HG03095 (cell line): ENCODE results near the gene SLC25A20.

ENCODE experiments used
- ATAC-seq: cut with Tn5 transposase; IDR thresholded peaks from one replicate; pipeline ENCODE4 v1.9.1; 2021; ENCODE audit warnings: moderate library complexity; ENCODE audit not compliant: unreplicated experiment

The SLC25A20 gene

DNA sequence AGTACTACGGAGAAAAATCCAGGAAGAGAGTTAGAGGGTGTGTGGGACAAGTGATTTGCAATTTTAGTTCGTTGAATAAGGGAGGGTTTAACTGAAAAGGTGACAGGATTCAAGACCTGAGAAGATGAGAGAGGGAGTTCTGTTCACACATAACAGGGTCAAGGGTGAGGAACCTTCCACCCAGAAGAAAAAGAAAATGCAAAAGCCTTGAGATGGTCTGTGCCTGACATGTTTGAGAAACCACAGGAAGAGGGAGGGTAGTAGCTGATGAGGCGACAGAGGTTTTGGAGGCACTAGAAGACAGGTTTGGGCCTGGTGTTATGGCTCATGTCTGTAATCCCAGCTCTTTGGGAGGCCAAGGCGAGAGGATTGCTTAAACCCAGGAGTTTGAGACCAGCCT, 591 bp upstream of the SLC25A20 start:
- ATAC-seq, result no peak

DNA sequence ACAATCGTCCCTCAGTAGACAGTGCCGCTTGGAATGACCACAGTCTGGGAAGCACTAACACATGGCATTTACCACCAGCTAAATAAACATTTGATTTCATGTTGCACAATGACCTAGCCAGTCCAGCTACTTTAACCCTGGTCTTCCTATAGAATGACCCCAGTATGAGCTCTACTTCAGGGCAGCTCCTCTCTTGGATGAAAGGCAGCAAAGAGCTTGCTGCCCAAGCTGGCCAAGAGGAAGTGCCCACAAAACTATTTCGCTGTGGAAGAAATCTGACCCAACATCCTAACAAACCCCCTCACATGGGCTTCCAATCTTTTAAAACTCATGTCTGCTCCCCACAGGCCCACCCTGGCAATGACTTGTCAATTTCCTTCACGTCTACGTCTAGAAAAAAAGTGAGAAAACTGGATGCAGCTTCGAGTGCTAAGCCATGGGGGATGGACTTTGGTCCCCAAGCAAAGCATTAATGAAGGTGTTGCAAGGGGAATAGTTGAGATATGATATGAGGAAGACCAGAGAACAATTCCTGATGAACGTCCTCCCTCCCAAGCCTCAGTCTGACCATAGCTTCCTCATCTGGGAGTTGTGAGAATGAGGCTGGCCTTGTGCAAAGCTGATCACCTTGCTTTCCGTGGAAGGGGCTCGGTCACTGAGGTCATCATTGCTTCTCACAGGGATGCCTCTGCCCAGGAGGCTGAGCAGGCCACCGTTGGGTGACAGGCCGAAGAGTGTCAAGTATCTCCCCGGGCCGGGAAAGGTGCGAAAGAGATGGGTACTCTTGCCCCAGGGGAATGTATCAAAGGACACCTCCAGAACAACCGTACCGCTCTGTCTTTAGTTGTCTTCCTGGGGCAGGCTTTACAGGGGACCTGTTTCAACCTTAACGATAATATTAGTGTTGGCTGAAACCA, 964 bp downstream of the SLC25A20 start:
- peak; percentile 9 for ATAC-seq

DNA sequence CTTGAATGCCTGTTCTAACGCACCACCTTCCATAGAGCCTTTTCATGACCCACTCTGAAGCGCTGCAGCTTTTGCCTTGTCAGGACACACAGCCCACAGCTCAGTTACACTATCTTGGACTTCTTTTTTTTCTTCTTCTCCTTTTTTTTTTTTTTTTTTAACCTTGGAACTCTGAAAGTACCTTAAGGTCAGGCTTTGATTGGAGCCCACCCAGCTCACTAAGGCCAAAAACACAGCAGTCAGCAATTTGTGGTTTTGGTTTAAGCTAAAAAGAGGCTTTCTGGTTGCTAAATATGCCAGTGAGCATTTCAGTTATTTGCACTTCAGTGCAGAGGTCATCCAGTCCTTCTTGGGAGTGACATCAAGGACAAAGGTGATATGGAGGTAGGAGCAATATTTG, 1.7 kb downstream of the SLC25A20 start:
- ATAC-seq, result no peak

DNA sequence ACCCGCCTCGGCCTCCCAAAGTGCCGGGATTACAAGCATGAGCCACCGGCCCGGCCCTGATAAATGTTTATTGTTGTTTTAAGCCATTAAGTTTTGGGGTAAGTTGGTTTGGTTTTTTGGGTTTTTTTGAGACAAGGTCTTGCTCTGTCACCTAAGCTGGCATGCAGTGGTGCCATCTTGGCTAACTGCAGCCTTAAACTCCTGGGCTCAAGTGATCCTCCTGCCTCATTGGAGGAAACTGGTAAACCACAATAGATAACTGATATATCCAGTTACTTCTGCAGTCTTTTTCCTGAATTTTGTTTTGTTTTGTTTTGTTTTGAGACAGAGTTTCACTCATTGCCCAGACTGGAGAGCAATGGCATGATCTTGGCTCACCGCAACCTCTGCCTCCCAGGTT, 4.2 kb downstream of the SLC25A20 start:
- ATAC-seq, result no peak

DNA sequence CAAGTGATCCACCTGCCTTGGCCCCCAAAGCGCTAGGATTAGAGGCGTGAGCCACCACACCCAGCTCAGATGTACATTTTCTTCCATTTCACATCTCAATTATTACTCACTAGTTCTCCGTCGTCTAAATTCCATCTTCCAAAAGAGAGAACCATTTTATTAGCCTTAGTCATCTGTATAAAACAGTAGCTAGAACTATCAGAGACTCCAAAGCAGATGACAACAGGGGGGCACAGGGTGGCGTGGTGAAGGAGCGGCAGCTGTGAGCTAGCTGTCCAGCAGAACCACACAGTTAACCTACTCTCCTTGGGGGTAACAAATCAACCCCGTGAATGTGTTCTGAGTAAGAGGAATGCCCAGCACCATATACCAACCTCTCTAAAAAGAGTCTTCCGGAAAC, 7.1 kb downstream of the SLC25A20 start:
- ATAC-seq, result no peak

DNA sequence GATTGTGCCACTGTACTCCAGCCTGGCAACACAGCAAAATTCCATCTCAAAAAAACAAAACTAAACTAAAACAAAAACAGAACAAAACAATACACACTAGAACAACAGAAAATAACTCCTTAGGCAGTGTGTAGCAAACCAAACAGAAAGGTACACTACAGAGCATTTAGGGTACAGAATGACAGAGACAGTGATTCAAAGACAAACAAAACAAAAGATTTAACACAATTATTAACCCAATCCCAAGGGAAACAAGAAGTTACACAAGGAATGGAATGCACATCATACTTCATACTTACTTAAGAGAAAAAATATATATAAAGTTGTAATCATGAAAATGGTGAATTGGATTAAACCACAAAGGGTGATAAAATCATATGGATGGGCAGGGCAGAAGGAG, 12.9 kb downstream of the SLC25A20 start:
- ATAC-seq, result no peak

DNA sequence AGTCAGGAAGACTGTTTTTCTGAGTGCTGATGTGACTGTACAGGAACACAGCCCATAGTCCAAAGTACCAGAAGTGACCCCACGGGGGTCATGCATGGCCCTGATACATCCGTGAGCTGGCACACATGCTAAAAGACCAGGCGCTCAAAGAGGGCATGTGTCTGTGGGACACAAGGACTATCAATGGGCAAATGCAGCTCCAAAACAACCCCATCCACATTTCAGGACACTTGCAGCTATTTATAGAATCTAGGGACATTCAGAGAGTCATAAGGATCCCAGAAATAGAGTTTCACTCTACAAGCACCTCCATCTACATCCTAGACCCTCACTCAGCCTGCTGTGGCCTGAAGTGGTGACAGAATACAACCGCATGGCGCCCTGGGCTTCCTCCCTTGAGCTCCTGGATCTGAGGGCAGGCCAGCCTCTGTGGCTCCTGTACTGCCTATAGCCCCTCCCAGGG, 17.0 kb downstream of the SLC25A20 start:
- no peak for ATAC-seq

DNA sequence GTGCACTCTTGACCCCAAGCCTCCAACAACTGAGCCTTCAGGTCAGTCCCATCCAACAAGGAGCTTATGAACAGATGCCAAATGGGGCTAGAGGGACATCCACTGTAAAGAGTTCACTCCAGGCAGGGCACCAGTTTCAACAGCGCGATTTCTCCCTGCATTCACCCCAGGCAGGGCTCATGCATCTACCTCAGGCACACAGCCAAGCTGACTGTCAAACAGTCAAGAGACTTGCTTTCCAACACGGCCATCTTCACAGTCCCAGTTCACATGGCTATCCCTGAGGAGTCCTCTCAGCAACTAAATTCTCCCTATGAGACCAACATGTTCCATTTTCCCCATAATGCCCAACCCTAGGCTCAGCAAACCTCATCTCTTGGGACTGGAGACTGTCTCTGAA, 17.7 kb downstream of the SLC25A20 start:
- no peak for ATAC-seq

DNA sequence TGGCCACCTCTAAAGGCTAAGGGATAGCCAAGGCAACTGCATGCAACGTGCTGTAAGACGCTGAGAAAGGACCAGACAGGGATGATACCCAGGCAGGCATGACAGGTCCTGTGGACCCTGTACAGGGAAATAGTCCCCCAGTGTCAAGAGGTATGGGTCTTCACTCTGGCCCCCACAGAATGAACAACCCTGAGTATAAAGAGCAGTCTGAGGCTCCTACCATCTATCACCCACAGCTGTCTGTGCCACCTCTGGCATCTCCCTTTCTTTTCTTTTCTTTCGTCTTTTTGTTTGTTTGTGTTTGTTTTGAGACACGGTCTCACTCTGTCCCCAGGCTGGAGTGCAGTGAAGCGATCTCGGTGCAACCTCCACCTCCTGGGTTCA, 18.7 kb downstream of the SLC25A20 start:
- ATAC-seq, result no peak

DNA sequence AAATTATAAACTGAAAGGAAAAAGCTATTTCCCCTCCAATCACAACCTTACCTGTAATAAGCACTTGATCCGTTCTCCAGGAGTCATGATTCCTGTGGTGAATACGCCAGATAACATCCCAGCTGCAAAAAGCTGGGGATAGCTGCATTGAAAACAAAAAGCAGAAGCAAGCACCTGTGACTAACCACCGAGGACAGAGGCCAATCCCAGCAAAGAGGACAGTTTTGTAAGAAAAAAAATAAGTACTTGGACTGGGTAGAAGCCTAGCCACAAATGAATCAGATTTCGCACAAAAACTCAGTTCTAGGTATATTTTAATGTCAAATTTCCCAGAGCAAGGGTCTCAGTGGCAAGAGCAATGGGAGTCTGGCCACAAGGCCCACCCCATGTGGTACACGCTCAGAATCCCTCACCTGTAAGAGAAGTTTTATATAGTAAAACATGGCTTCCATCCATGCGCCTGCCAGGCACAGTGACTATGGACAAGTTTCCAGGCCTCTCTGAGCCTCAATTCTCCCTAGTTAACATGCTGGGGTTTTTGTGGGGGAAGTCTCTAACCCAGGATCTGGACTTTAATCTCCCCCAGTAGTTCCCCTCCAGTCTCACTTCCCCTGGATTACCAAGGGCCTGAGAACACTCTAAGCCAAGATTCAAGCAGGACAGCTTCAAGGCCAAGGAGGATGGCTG, 19.2 kb downstream of the SLC25A20 start:
- no peak for ATAC-seq

DNA sequence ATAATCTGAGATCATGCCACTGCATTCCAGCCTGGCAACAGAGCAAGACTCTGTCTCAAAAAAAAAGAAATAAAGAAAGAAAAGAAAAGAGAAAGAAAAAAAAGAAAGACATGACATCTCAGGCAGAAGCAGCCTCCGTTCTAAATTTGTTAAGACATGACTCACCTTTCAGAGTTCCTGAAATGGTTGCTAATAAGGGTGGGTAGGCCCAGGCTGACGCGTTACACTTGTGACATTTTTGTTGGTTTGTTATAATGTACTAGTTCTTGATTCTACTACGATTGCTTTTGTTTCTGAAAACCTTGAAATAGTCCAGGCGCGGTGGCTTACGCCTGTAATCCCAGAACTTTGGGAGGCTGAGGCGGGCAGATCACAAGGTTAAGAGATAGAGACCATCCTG, 21.0 kb downstream of the SLC25A20 start:
- no peak for ATAC-seq

DNA sequence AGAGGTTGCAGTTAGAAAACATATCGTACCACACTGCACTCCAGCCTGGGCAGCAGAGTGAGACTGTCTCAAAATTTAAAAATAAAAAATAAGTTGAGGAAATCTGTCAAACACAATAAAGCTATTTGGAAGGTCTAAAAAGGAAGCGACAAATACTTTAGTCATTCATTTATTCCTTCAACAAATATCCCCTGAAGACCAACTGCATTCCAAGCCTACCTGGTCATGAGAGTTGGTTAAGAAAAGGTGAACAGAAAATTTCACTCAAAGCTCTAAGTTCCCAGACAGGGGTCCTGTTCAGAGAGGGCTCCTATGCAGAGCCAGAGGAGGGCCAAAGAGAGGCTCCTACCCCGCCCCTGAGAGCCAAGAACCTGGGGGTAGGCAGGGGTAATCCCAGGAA, 35.6 kb downstream of the SLC25A20 start:
- ATAC-seq, result no peak

DNA sequence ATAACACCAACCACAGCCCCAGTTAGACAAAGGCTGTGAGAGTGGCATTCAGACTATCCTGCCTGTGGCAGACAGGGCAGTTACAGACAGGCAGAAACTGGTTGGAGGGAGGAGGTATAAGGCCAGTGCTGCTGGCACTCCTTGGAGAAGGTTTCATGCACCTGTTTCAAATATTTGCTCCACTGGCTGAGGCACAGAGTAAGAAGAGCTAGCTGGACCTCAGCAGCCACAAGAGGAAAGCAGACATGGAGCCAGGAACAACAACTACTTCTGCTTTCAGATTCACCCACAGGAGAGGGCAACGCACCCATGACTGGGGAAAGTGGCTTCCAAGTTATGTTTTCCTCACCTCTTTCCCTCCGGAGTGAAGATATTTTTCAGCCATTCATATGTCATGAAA, 39.5 kb downstream of the SLC25A20 start:
- no peak for ATAC-seq

DNA sequence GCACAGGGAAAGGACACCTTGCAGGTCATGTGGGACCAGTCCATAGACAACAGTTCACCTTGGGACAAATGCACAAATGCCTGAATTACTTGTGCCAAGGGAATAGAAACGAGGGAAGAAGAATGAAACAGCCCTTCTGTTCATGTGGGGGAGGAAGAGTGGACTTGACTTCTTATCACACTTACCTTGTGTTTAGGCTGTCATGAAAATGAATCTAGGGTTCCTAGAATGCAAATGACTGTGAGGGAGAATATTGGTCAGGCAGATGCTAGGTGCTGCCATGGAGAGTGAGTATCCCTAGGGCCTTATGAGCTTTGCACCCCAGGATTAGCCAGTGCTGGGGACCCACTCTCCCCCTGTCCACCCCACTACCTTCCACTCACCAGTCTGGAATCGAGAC, 40.0 kb downstream of the SLC25A20 start:
- ATAC-seq, result no peak

DNA sequence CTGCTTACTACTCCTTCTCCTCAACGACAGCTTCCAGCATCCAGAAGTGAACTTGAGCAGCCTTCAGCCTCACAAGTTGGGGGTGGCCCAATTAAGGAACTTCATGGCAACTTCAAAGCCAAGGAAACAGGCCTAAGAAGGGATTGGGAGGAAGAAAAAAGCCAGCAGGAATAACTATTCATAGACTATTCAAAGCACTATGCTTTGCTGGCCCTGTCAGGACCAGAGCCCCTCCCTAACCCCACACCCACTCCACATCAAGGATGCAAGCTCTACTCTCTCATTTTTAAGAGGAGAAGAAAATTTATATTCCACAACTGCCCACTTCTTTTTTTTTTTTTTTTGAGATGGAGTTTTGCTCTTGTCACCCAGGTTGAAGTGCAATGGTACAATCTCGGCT, 41.0 kb downstream of the SLC25A20 start:
- no peak for ATAC-seq

DNA sequence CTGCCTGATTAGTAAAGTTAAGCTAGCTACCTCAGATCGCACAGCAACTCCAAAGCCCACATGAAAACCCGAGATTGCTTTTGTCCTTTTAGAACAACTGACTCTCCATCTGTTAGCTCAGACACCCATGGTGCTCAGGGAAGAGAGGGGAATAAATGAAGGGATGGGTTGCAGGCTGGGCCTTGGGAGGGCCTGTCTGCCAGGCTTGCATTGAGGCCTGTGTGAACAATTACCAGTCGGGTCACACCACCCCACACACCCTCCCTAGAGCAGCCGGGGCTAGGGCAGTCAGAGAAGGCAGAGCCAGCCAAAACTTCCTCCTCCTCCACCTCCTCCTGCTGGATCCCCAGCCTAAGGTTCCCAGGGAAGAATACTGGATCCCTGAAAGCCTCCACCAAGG, 42.2 kb downstream of the SLC25A20 start:
- no peak for ATAC-seq

DNA sequence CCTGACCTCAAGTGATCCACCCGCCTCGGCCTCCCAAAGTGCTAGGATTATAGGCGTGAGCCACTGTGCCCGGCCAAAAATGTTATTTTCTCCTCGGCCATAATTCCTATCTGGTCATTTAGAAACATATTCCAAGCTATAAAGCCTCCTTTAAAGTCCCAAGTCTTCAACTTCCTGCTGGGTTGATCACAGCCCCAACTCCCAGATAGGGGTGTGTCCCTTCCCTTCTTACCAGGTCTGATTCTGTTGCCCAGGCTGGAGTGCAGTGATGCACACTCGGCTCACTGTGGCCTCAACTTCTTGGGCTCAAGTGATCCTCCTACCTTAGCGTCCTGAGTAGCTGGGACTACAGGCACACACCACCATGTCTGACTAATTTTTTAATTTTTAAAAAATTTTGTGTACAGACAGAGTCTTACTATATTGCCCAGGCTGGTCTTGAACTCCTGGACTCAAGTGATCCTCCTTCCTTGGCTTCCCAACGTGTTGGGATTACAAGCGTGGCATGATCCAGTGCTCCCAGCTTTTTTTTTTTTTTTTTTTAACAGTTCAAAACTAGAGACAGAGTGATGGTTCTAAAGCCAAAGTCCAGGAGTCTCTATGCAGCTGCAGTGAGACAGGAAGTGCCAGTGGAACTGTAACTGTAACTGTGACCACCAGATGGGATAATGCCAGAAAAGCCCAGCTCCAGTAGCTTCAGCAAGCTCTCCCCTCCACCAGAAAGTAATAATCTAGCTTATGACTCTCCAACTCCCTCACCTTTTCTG, 42.8 kb downstream of the SLC25A20 start:
- no peak for ATAC-seq

DNA sequence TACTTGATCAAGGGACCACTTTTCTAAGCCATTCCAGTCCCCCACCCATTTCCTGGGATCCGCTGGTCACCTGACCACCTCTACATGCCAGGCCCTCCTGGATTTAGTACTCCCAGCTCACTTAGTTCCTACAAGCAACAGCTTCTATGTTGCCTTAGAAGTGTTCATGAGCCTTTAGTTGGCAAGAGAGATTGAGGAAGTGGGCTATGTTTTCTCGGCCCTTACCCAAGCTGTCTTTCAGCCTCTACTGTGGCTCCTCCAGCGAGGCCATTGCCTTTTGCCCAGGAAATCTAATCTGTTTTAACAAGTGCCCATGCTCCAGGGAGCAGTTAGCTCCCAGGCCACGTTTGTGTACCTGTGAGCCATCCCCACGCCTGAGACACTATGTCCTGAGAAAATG, 46.5 kb downstream of the SLC25A20 start:
- ATAC-seq, result no peak

DNA sequence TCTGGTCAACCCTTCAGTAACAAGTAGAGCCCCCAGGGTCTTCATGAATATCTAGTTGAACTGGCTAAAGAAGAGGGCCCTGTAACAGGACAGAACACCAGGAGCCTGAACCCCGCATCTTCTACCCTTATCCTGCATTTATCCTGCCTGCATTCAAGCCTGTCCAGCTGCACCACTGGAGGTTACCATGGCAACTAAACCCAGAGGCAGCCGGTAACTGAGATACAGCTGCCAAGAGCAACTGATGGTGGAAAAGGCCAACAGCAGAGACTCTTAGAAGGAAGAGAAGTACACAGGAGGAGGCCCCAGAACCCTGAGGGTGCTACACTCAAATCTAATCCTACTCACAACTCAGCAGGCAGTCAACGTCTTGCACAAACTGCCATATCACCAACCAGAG, 47.3 kb downstream of the SLC25A20 start:
- no peak for ATAC-seq

DNA sequence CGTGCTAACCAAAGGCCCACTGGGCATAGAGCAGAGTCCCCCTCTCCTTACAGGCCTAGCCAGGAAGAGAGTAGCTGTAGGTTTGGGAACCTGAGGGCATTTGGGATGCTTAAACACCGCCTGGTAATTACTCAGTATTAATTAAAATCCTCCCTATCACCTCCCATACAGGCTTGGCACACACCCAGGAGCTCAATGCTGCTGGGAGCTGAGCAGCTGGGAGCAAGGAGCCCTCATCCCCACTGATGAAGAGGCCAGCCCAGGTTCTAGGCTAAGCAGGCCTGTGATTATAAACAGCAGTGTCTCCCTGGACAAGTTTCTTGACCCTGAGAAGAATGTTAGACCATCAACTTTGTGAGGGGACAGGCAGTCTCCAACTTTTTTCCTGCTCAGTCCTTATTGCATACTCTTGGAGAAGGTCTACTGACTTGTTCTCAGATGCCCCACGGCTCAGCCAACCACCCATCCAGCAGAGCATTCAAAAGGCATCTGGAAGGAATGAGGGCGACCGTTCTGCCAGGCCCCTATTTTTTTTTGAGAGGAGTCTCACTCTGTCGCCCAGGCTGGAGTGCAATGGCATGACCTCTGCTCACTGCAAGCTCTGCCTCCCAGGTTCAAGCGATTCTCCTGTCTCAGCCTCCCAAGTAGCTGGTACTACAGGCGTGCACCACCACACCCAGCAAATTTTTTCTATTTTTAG, 49.7 kb downstream of the SLC25A20 start:
- no peak for ATAC-seq
